Activated naive CD8-positive, alpha-beta T cell treated with anti-CD3 and anti-CD28 coated beads, Interleukin-2, amount 50 U/mL, for 24 hours (primary cell): ENCODE results near the gene CAD.
A peak's percentile ranks its signal among the peaks of the same experiment; 100 is the strongest.
"Not testable (repeated sequence)": the region's sequence is repeated elsewhere in the genome, so short reads cannot be mapped to it uniquely, and the experiment has no call there.

ENCODE experiments used
- ATAC-seq: fragments of 150-1000 bp; cut with Tn5 transposase; one replicate; pipeline ENCODE4 v1.10.0; 2021
- DNase-seq: peaks from one replicate; pipeline ENCODE4 v3.0.0; 2021
- H3K27ac Mint-ChIP-seq: one replicate; pipeline ENCODE4 v1.8.0; 2021; ENCODE audit warnings: mild to moderate bottlenecking, mixed read lengths
- H3K27me3 Mint-ChIP-seq: one replicate; pipeline ENCODE4 v1.8.0; 2021; ENCODE audit warnings: mixed read lengths
- H3K36me3 Mint-ChIP-seq: one replicate; pipeline ENCODE4 v1.8.0; 2021; ENCODE audit warnings: low read depth, mixed read lengths
- H3K4me1 Mint-ChIP-seq: one replicate; pipeline ENCODE4 v1.8.0; 2021; ENCODE audit warnings: mixed read lengths
- H3K4me3 Mint-ChIP-seq: one replicate; pipeline ENCODE4 v1.8.0; 2021; ENCODE audit warnings: mild to moderate bottlenecking, moderate library complexity, mixed read lengths
- H3K9me3 Mint-ChIP-seq: one replicate; pipeline ENCODE4 v1.8.0; 2021; ENCODE audit warnings: mixed read lengths

Gene CAD

DNA sequence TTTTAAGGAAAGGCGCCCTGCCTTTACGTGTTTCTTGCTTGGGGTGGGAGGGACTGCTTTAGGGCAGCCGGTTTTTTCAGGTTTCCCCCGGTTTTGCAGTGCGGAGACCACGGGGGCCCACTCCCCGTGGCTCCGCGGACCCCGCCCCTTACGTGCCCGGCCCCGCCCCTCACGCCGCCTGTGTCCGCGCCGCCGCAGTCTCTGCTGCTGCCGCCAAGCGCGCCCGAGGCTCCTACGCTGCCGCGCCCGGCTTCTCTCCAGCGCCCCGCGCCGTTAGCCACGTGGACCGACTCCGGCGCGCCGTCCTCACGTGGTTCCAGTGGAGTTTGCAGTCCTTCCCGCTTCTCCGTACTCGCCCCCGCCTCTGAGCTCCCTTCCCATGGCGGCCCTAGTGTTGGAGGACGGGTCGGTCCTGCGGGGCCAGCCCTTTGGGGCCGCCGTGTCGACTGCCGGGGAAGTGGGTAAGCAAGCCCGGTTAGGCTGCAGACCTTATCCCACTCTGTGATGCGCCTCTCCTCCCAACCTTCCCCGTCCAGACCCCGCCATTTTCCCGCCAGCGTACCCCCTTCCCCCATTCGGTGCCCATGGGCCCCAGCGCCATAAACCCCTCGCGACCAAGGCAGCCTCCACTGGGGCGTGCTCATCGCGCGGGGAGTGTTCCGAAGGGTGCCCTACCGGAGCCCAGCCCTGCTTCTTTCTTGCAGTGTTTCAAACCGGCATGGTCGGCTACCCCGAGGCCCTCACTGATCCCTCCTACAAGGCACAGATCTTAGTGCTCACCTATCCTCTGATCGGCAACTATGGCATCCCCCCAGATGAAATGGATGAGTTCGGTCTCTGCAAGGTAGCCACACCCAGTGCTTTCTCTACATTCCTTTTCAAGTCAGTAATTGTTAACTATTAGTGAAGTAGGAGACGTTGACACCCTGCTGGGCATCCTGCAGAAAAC lies at the start of gene CAD:
TSS of gene CAD (plus strand) at position 197 of the 949 bp plus-strand sequence. CDS start at position 380, 183 bp downstream.
- no peaks in the 10 kb centered on the region for H3K9me3 Mint-ChIP-seq
- H3K27me3 Mint-ChIP-seq, result no peaks in the 10 kb centered on the region
- DNase-seq, result peak; percentile 94
- H3K4me3 Mint-ChIP-seq, result peak within 1 kb of the TSS; percentile 90
- peaks cover 48% of the 10 kb centered on the region for H3K4me1 Mint-ChIP-seq
- peak within 1 kb of the TSS; percentile 87 for H3K27ac Mint-ChIP-seq
- H3K36me3 Mint-ChIP-seq, result peaks cover 66% of the 10 kb centered on the region
- peak; percentile 89 for ATAC-seq

DNA sequence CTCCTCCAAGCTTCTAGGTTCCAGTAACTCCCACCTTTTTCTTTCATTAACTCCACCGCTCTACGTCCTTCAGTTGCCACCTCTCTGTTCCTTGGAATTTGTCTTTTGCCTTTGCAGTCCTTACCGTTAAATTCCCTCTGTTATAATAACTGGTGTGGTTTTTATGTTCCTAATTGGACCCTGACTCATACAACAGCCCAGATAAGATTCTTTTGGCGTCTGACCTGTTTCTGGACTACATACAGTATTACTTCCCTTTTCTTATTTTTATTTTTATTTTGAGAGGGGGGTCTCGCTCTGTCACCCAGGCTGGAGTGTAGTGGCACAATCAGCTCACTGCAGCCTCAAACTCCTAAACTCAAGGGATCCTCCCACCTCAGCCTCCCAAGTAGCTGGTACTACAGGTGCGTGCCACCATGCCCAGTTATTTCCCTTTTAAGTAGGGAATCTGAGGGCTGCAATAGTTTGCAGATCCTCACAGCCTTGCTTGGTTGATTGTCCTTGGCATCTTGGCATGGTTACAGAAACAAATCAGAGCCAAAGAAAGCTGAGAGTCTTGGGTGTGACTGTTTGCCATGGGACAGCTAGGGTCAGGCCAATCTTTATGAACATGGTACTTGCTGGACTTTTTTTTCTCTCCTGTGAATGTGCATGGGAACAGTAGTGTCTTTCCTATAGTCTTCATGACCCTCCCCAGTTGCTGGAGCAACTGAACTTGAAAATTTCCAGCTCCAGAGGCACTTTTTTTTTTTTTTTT lies 46.4 kb upstream of the CAD start:
- Mint-ChIP-seq H3K36me3 (no peaks in the 10 kb centered on the region), H3K4me3 (no peak overlapping the region), H3K9me3 (no peaks in the 10 kb centered on the region), H3K27me3 (peaks cover 6% of the 10 kb centered on the region), H3K4me1 (peaks cover 2% of the 10 kb centered on the region), H3K27ac (no peak overlapping the region)
- no peak for ATAC-seq
- no peak for DNase-seq

GRCh38 chr2:27171351-27171848 lies 45.8 kb upstream of the CAD start:
- no peak for DNase-seq
- no peaks in the 10 kb centered on the region for H3K36me3 Mint-ChIP-seq
- ATAC-seq, result no peak
- peaks cover 2% of the 10 kb centered on the region for H3K4me1 Mint-ChIP-seq
- no peaks in the 10 kb centered on the region for H3K9me3 Mint-ChIP-seq
- H3K4me3 Mint-ChIP-seq, result no peak overlapping the region
- H3K27me3 Mint-ChIP-seq, result peaks cover 11% of the 10 kb centered on the region
- no peak overlapping the region for H3K27ac Mint-ChIP-seq

DNA sequence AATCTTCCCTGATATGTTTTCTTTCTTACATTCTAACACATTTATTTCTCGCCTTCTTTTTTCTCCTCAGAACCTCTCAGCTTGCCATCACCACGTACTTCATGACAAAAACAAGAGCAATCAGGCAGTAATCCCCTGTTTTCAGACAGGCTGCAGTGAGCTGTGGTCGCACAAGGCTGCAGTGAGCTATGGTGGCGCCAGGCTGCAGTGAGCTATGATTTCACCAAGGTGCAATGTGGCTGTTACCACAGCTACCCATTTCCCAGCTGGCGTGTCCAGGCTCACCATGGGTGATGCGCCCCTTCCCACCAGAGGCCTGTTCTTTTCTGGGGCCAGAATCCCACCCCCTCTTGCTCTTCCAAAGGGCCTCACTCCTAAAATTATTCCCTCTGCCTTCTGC lies 42.5 kb upstream of the CAD start:
- H3K4me3 Mint-ChIP-seq, result no peak overlapping the region
- no peak overlapping the region for H3K27ac Mint-ChIP-seq
- H3K4me1 Mint-ChIP-seq, result peaks cover 2% of the 10 kb centered on the region
- DNase-seq (no peak), ATAC-seq (no peak)
- H3K9me3 Mint-ChIP-seq, result no peaks in the 10 kb centered on the region
- peaks cover 21% of the 10 kb centered on the region for H3K27me3 Mint-ChIP-seq
- no peaks in the 10 kb centered on the region for H3K36me3 Mint-ChIP-seq

DNA sequence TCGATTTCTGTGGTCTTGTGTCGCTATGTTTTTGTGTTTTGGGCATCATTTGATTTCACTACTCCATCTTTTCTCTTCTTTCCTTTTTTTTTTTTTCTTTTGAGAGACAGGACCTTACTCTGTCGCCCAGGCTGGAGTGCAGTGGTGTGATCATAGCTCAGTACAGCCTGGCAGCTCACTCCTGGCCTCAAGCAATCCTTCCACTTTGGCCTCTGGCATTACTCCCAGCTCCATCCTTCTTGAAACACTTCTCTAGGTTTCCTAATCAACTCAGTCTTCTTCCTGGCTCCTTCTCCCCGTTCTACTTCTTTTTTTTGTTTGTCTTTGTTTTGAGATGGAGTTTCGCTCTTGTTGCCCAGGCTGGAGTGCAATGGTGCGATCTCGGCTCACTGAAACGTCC lies 41.8 kb upstream of the CAD start:
- ATAC-seq, result no peak
- peaks cover 24% of the 10 kb centered on the region for H3K27me3 Mint-ChIP-seq
- H3K4me3 Mint-ChIP-seq, result no peak overlapping the region
- H3K4me1 Mint-ChIP-seq, result peaks cover 2% of the 10 kb centered on the region
- no peaks in the 10 kb centered on the region for H3K9me3 Mint-ChIP-seq
- DNase-seq, result no peak
- no peaks in the 10 kb centered on the region for H3K36me3 Mint-ChIP-seq
- no peak overlapping the region for H3K27ac Mint-ChIP-seq

- H3K36me3 Mint-ChIP-seq, H3K27ac Mint-ChIP-seq, H3K9me3 Mint-ChIP-seq, H3K4me1 Mint-ChIP-seq, DNase-seq, ATAC-seq, H3K4me3 Mint-ChIP-seq: not testable (repeated sequence)
- peaks cover 20% of the 10 kb centered on the region for H3K27me3 Mint-ChIP-seq
These were observed 41.4 kb upstream of the CAD start for GRCh38 chr2:27175781-27176180.

DNA sequence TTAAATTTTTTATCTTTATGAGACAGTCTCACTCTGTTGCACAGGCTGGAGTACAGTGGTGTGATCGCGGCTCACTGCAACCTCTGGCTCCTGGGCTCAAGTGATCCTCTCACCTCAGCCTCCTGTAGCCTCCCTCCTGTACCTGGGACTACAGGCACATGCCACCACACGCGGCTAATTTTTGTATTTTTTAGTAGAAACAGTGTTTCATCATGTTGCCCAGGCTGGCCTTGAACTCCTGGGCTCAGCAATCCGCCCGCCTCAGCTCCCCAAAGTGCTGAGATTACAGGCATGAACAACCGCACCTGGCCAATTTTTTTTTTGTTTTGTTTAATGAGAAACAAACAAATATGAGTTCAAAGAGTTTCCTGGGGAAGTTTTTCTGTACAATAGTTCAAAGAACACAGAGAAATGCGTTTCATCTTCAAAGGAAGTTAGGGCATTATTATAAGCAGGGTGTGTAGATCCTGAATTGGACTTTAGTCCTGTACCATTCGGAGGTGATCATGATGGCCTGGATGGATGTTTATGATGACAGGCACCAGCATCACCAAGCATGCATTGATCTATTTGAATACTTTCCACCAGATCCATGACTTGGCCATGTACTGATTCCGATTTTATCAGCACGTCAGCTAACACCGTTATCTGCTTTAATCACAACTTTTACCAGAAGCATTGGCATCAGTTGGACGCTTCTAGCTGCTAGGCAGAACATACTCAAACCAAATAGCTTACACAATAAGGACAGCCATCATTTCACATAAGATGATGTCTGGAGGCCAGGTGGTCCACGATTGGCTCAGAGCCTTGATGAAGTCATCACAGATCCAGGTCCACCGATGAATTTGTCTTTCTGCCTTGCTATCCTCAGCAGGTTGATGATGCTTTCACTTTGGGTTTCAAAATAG lies 39.5 kb upstream of the CAD start:
- no peak for ATAC-seq

DNA sequence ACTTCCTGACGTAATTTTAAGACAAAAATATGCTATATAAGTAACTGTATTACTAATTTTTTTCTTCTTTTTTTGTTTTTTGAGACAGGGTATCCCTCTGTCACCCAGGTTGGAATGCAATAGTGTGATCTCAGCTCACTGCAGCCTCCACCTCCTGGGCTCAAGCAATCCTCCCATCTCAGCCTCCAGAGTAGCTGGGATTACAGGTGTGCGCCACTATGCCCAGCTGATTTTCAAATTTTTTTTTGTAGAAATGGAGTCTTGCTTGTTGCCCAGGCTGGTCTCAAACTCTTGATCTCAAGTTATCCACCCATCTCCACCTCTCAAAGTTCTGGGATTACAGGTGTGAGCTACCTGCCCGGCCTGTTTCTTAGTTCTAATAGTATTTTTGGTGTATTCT lies 38.7 kb upstream of the CAD start:
- H3K36me3 Mint-ChIP-seq, result no peaks in the 10 kb centered on the region
- peaks cover 33% of the 10 kb centered on the region for H3K27me3 Mint-ChIP-seq
- DNase-seq (no peak), ATAC-seq (no peak)
- no peaks in the 10 kb centered on the region for H3K4me1 Mint-ChIP-seq
- H3K27ac Mint-ChIP-seq, result no peak overlapping the region
- H3K9me3 Mint-ChIP-seq, result no peaks in the 10 kb centered on the region
- no peak overlapping the region for H3K4me3 Mint-ChIP-seq

More for the DNA sequence above, 39.5 kb upstream of the CAD start:
- Mint-ChIP-seq H3K4me3 (no peak overlapping the region), H3K27ac (no peak overlapping the region), H3K36me3 (no peaks in the 10 kb centered on the region), H3K4me1 (no peaks in the 10 kb centered on the region), H3K9me3 (no peaks in the 10 kb centered on the region), H3K27me3 (peaks cover 33% of the 10 kb centered on the region)
- DNase-seq, result no peak

DNA sequence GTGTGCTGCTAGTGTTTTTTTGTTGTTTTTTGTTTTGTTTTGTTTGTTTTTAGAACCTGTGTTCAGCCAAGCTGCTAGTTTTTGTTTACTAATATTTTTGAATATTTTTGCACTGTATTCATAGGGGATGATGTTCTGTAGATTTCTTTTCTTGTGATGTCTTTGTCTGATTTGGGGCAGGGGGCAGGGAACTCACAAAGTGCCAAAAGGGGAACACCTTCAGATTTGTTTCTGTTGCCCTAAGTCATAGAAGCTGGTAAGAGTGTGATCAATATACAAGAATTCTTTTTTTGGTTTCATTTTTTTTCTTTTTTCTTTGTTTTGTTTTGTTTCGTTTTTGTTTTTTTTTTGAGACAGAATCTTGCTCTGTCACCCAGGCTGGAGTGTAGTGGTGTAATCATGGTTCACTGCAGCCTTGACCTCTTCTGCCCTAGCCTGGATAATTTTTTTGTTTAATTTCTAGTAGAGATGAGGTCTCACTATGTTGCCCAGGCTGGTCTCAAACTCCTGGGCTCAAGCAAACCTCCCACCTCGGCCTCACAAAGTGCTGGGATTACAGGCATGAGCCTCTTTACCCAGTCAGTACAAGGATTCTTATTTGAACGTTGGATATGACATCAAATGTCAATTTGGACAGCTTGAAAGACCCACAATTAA lies 37.7 kb upstream of the CAD start:
- no peak for ATAC-seq
- Mint-ChIP-seq H3K4me1 (no peaks in the 10 kb centered on the region), H3K36me3 (no peaks in the 10 kb centered on the region), H3K27ac (no peak overlapping the region), H3K27me3 (peaks cover 36% of the 10 kb centered on the region), H3K9me3 (no peaks in the 10 kb centered on the region), H3K4me3 (no peak overlapping the region)
- DNase-seq, result no peak

- Mint-ChIP-seq H3K4me1 (no peaks in the 10 kb centered on the region), H3K27ac (no peak overlapping the region), H3K9me3 (no peaks in the 10 kb centered on the region), H3K27me3 (peaks cover 29% of the 10 kb centered on the region), H3K4me3 (no peak overlapping the region), H3K36me3 (no peaks in the 10 kb centered on the region)
- ATAC-seq (no peak), DNase-seq (no peak)
These were observed 34.8 kb upstream of the CAD start for GRCh38 chr2:27182346-27182745.

DNA sequence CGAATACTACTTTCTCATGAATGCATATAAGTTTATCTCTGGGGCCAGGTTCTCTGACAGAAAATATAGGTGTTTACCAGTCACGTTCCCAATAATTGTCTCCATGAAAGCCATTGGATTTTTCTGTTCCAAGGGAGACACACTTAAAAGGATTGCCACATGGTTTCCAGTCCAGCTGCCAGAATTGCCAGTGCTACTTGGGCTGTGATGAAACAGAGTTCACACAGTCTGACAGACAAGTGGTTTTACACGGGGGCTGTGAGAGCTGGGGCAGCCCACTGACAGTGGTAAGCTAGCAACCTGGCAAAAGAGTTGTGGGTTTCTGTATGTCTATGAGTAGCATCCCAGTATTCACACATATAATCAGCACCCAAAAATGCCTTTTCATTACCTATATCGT lies 33.1 kb upstream of the CAD start:
- no peaks in the 10 kb centered on the region for H3K4me1 Mint-ChIP-seq
- ATAC-seq (peak; percentile 28), DNase-seq (no peak)
- H3K9me3 Mint-ChIP-seq, result no peaks in the 10 kb centered on the region
- no peak overlapping the region for H3K4me3 Mint-ChIP-seq
- no peaks in the 10 kb centered on the region for H3K36me3 Mint-ChIP-seq
- no peak overlapping the region for H3K27ac Mint-ChIP-seq
- H3K27me3 Mint-ChIP-seq, result peaks cover 27% of the 10 kb centered on the region

DNA sequence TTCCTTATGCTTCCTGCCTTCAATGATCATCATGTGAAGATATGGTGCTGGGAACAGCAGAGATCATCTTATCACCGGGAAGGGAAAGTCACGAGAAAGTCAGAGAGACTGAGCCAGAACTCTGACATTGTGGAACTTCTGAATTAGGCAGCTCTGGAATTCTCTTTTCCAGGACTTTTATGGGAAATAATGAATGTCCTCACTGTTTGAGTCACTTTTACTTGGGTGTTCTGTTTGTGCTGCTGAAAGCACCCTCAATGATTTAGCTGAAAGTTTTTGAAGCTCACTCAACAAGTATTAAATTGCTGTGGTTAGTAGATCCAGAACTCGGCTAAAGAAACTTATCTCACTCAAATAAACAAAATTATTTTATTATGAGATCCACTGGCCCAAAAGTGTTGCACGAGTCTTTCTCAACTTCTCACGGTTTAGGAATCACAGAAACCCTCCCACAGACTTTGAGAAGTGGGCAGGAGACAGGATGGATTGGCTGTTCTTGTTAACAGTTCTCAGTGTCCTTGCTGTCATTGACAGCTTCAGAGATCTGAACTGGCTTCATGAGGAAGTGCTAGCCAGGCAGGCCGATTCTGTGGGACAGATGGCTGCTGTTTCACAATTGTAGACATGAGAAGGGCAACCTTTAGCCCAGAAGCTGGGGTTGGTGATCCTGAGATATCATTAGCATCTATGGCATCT lies 31.7 kb upstream of the CAD start:
- no peak for ATAC-seq
- no peak overlapping the region for H3K27ac Mint-ChIP-seq
- H3K4me3 Mint-ChIP-seq, result no peak overlapping the region

DNA sequence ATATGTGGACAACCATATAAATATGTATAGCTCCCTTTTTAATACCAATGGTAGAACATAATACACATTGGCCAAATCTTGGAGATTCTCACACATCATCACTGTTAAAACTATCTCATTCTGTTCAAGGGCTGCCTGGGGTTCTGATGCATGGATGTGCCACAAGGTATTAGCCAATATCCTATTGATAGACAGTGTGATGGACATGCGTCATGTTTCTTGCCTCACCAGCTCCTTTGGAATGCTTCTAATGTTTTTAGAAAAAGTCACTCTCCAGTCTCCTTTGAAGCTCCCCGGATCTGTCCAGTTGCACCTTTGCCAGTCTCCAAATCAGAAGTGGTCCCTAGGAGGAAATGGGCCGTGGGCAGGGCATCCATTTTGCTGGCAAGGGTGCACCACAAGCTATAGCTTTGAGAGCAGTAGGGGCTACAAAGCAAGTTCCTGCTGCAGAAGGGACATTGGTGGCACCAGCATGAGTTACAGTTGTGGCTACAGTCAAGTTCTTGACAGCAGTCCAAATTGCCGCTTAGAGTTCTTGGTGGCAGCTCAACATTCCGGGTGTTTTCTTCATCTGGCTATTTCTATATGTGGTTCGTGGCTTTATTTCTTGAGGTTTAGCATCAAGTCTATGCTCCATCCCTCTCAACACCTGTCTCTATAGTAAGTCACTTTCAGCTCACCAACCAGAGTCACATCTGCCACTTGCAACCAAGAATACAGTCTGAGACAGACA lies 30.4 kb upstream of the CAD start:
- no peaks in the 10 kb centered on the region for H3K36me3 Mint-ChIP-seq
- peaks cover 9% of the 10 kb centered on the region for H3K27me3 Mint-ChIP-seq
- no peak overlapping the region for H3K27ac Mint-ChIP-seq
- ATAC-seq (no peak), DNase-seq (no peak)
- no peaks in the 10 kb centered on the region for H3K4me1 Mint-ChIP-seq
- no peaks in the 10 kb centered on the region for H3K9me3 Mint-ChIP-seq
- H3K4me3 Mint-ChIP-seq, result no peak overlapping the region

More for the DNA sequence above, 31.7 kb upstream of the CAD start:
- Mint-ChIP-seq H3K36me3 (no peaks in the 10 kb centered on the region), H3K4me1 (no peaks in the 10 kb centered on the region), H3K9me3 (no peaks in the 10 kb centered on the region), H3K27me3 (peaks cover 17% of the 10 kb centered on the region)
- DNase-seq, result no peak
